Activated T-helper 2 cell treated with anti-CD3 and anti-CD28 coated beads, Interferon-gamma antibody, Interleukin-2, Interleukin-4, amounts not matched to agents 10 μg/mL and 5 μg/mL and 100 μg/mL, durations not matched to agents 14 hours and 24 hours and 36 hours (primary cell): ENCODE data around the gene EXOC2. TPM values are rescaled to one million over a fixed set of nuclear protein-coding genes. Genes with fewer than 3 reads are reported as not detected.
A peak's percentile ranks its signal among the peaks of the same experiment; 100 is the strongest.
"Not testable (repeated sequence)": the region's sequence is repeated elsewhere in the genome, so short reads cannot be mapped to it uniquely, and the experiment has no call there.

Experiments
- DNase-seq: peaks from one replicate; pipeline ENCODE4 v3.0.0; 2021; ENCODE audit warnings: low spot score
- H3K27ac Mint-ChIP-seq: one replicate; pipeline ENCODE4 v1.8.0; 2021; ENCODE audit warnings: mixed read lengths
- H3K27me3 Mint-ChIP-seq: one replicate; pipeline ENCODE4 v1.8.0; 2021; ENCODE audit warnings: low read depth, mixed read lengths
- H3K36me3 Mint-ChIP-seq: one replicate; pipeline ENCODE4 v1.8.0; 2021; ENCODE audit warnings: low read depth, mixed read lengths
- H3K4me1 Mint-ChIP-seq: one replicate; pipeline ENCODE4 v1.8.0; 2021; ENCODE audit warnings: low read depth, mixed read lengths
- H3K4me3 Mint-ChIP-seq: one replicate; pipeline ENCODE4 v1.8.0; 2021; ENCODE audit warnings: low read depth, mild to moderate bottlenecking, moderate library complexity, mixed read lengths
- H3K9me3 Mint-ChIP-seq: one replicate; pipeline ENCODE4 v1.8.0; 2021; ENCODE audit warnings: mixed read lengths
- intact Hi-C: fragments of 100-400 bp; cut with micrococcal nuclease; formaldehyde crosslinking; loops from one replicate; pipeline ENCODE4 v1.15.1; 2023
- total RNA-seq: library from RNA; stranded (reverse); gene quantifications from 2 replicates; pipeline ENCODE4 v1.2.3, GENCODE V29; 2022

The EXOC2 gene
- total RNA-seq, 1 donor from 2014 or later: 53.9 TPM

DNA sequence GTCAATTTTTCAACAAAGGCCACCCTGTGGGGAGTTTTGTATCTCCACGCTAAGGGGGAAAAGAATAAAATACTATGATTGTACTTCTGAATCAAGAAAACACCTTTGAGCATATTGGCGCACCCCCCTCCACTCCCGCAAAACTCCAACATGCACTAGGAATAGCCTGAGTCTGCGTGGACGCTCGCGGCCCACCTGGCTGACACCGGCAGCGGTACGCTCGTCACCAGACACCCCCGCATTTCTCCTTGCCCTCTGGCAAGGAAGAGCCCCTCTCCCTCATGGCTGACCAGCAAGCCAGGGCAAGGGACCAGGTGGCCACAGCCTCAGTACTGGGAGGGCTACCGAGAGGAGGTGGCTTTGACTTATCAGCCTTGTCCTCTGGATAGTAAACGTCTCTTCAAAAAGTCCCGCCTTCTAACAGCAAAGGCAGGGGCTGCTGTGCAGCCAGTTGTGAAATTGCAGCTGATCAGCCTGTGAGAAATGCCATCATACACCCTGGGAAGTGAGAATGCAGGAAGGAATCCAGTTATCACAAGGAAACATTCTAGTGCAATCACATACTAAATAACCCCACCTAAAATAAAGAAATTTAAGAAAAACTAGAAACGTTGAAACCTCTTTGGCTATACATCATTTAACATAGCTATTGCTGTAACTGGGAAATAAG lies 120.2 kb downstream of the EXOC2 start:
- peaks cover 88% of the 10 kb centered on the region for H3K36me3 Mint-ChIP-seq
- H3K27me3 Mint-ChIP-seq: no peaks in the 10 kb centered on the region
- no peak overlapping the region for H3K4me3 Mint-ChIP-seq
- intact Hi-C loops: no loop called here
- H3K9me3 Mint-ChIP-seq: peaks cover 10% of the 10 kb centered on the region
- no peak overlapping the region for H3K27ac Mint-ChIP-seq
- DNase-seq: no peak
- peaks cover 54% of the 10 kb centered on the region for H3K4me1 Mint-ChIP-seq

- intact Hi-C loops: loop anchor here (1.0 kb wide), 1 partner anchor 24 kb away; no protein-coding TSS in a partner anchor
- H3K4me3 Mint-ChIP-seq: no peak overlapping the region
- no peaks in the 10 kb centered on the region for H3K27me3 Mint-ChIP-seq
- DNase-seq: no peak
- H3K36me3 Mint-ChIP-seq: peaks cover 88% of the 10 kb centered on the region
- peaks cover 52% of the 10 kb centered on the region for H3K4me1 Mint-ChIP-seq
- H3K9me3 Mint-ChIP-seq: peaks cover 10% of the 10 kb centered on the region
- H3K27ac Mint-ChIP-seq: peak overlapping the region; percentile 24
Observed at GRCh38 chr6:571892-572291, 121.0 kb downstream of the EXOC2 start.

- peak overlapping the region; percentile 72 for H3K27ac Mint-ChIP-seq
- H3K36me3 Mint-ChIP-seq: peaks cover 89% of the 10 kb centered on the region
- peak overlapping the region; percentile 2 for H3K4me3 Mint-ChIP-seq
- H3K4me1 Mint-ChIP-seq: peaks cover 59% of the 10 kb centered on the region
- H3K9me3 Mint-ChIP-seq: peaks cover 7% of the 10 kb centered on the region
- H3K27me3 Mint-ChIP-seq: no peaks in the 10 kb centered on the region
- DNase-seq: no peak
- intact Hi-C loops: loop anchor here (1.0 kb wide), 1 partner anchor 23 kb away; no protein-coding TSS in a partner anchor
Observed at GRCh38 chr6:570825-571224, 122.1 kb downstream of the EXOC2 start.

- no peak for DNase-seq
- intact Hi-C loops: loop anchor here (1.0 to 10.0 kb wide), 2 partner anchors 8 to 344 kb away; no protein-coding TSS in a partner anchor
- Mint-ChIP-seq H3K36me3 (peaks cover 82% of the 10 kb centered on the region), H3K27me3 (no peaks in the 10 kb centered on the region), H3K4me1 (peaks cover 65% of the 10 kb centered on the region), H3K4me3 (peak overlapping the region; percentile 26), H3K27ac (peak overlapping the region; percentile 82), H3K9me3 (no peaks in the 10 kb centered on the region)
Observed at GRCh38 chr6:568954-569523, 123.9 kb downstream of the EXOC2 start.

- Mint-ChIP-seq H3K36me3 (peaks cover 81% of the 10 kb centered on the region), H3K4me1 (peaks cover 66% of the 10 kb centered on the region)
- intact Hi-C loops: loop anchor here (10.0 kb wide), 1 partner anchor 343 kb away; no protein-coding TSS in a partner anchor
Observed at GRCh38 chr6:568085-568484, 124.9 kb downstream of the EXOC2 start.

GRCh38 chr6:563863-564262 lies 129.1 kb downstream of the EXOC2 start:
- peak overlapping the region; percentile 74 for H3K27ac Mint-ChIP-seq
- no peaks in the 10 kb centered on the region for H3K27me3 Mint-ChIP-seq
- peaks cover 81% of the 10 kb centered on the region for H3K36me3 Mint-ChIP-seq
- intact Hi-C loops: loop anchor here (5.0 to 10.0 kb wide), 2 partner anchors 227 to 339 kb away; no protein-coding TSS in a partner anchor
- H3K9me3 Mint-ChIP-seq: no peaks in the 10 kb centered on the region
- H3K4me1 Mint-ChIP-seq: peaks cover 66% of the 10 kb centered on the region
- DNase-seq: no peak
- peak overlapping the region; percentile 49 for H3K4me3 Mint-ChIP-seq

More at GRCh38 chr6:568085-568484, 124.9 kb downstream of the EXOC2 start:
- H3K9me3 Mint-ChIP-seq: no peaks in the 10 kb centered on the region
- DNase-seq: no peak
- H3K4me3 Mint-ChIP-seq: no peak overlapping the region
- H3K27me3 Mint-ChIP-seq: no peaks in the 10 kb centered on the region
- H3K27ac Mint-ChIP-seq: peak overlapping the region; percentile 47

DNA sequence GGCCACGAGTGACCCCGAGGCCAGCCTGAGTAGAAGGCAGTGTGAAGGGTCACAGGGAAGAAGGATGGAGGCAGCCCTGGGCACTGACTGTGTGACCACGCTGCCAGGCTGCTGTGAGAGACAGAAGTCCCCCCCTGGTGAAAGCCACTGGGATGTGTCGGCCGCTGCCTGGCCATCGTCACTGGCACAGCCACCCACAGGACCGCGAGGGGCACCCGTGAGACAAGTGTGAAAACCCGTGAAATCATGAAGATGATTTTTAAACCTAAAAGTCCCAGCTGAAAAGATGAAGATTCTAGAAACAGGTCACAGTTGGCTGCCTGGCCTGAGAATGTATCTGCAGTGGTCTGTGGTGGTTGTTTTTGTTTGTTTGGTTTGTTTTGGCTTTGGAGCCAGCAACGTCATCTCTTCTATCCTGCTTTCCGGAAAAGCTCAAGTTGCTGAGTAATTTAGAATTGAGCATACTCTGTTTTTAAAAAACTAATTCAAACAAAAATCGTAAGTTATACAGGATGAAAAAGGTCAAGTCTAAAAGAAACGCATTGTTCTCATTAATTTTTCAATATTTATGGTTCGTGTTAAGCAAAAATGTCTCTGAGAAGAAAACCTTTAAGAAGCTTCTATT lies 130.8 kb downstream of the EXOC2 start:
- peaks cover 74% of the 10 kb centered on the region for H3K36me3 Mint-ChIP-seq
- H3K27ac Mint-ChIP-seq: peak overlapping the region; percentile 89
- H3K4me3 Mint-ChIP-seq: peak overlapping the region; percentile 72
- no peaks in the 10 kb centered on the region for H3K27me3 Mint-ChIP-seq
- no peaks in the 10 kb centered on the region for H3K9me3 Mint-ChIP-seq
- intact Hi-C loops: loop anchor here (5.0 to 10.0 kb wide), 2 partner anchors 225 to 337 kb away; no protein-coding TSS in a partner anchor
- no peak for DNase-seq
- H3K4me1 Mint-ChIP-seq: peaks cover 61% of the 10 kb centered on the region

- Mint-ChIP-seq H3K4me1 (peaks cover 61% of the 10 kb centered on the region), H3K36me3 (peaks cover 74% of the 10 kb centered on the region), H3K27ac (peak overlapping the region; percentile 89), H3K4me3 (peak overlapping the region; percentile 72)
- DNase-seq, H3K27me3 Mint-ChIP-seq, H3K9me3 Mint-ChIP-seq: not testable (repeated sequence)
- intact Hi-C loops: loop anchor here (1.0 to 10.0 kb wide), 3 partner anchors 8 to 337 kb away; no protein-coding TSS in a partner anchor
Observed at GRCh38 chr6:561335-561734, 131.6 kb downstream of the EXOC2 start.

DNA sequence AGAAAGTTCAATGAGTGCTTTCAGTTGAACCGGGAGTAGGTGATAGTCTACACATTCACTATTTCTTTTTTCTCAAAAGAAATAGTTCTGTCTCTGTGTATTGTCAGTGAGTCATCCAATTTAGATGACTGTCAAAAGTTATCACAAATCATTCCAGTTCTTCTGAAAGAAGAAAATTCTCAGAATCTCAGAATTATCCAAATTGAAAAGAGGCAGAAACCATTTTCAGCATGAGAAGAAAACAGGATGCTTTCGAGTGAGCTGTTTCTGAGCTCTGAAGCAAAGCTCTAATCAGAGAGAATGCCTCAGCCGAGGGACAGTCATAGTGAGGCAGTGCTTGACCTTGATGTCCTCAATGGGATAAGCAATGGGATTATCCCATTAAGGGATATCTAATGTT lies 134.0 kb downstream of the EXOC2 start:
- no peak for DNase-seq
- H3K27me3 Mint-ChIP-seq: no peaks in the 10 kb centered on the region
- peaks cover 63% of the 10 kb centered on the region for H3K4me1 Mint-ChIP-seq
- H3K36me3 Mint-ChIP-seq: peaks cover 77% of the 10 kb centered on the region
- H3K4me3 Mint-ChIP-seq: peak overlapping the region; percentile 31
- H3K9me3 Mint-ChIP-seq: no peaks in the 10 kb centered on the region
- peak overlapping the region; percentile 91 for H3K27ac Mint-ChIP-seq
- intact Hi-C loops: loop anchor here (1.0 kb wide), 3 partner anchors 11 to 170 kb away; no protein-coding TSS in a partner anchor

- peaks cover 79% of the 10 kb centered on the region for H3K36me3 Mint-ChIP-seq
- H3K9me3 Mint-ChIP-seq: no peaks in the 10 kb centered on the region
- intact Hi-C loops: no loop called here
- peak overlapping the region; percentile 88 for H3K27ac Mint-ChIP-seq
- DNase-seq: no peak
- peaks cover 63% of the 10 kb centered on the region for H3K4me1 Mint-ChIP-seq
- H3K4me3 Mint-ChIP-seq: no peak overlapping the region
- no peaks in the 10 kb centered on the region for H3K27me3 Mint-ChIP-seq
Observed at GRCh38 chr6:558089-558488, 134.8 kb downstream of the EXOC2 start.

- DNase-seq: no peak
- Mint-ChIP-seq H3K4me1 (peaks cover 73% of the 10 kb centered on the region), H3K36me3 (peaks cover 59% of the 10 kb centered on the region), H3K4me3 (no peak overlapping the region), H3K27ac (peak overlapping the region; percentile 84), H3K9me3 (no peaks in the 10 kb centered on the region), H3K27me3 (no peaks in the 10 kb centered on the region)
- intact Hi-C loops: no loop called here
Observed at GRCh38 chr6:551829-552350, 141.0 kb downstream of the EXOC2 start.

GRCh38 chr6:551405-551804 lies 141.5 kb downstream of the EXOC2 start:
- DNase-seq: no peak
- Mint-ChIP-seq H3K4me3 (no peak overlapping the region), H3K27me3 (no peaks in the 10 kb centered on the region), H3K9me3 (no peaks in the 10 kb centered on the region), H3K27ac (peak overlapping the region; percentile 84), H3K36me3 (peaks cover 59% of the 10 kb centered on the region), H3K4me1 (peaks cover 73% of the 10 kb centered on the region)
- intact Hi-C loops: no loop called here
